ENCODE measurements around the gene TMEM215.

The TMEM215 gene

DNA sequence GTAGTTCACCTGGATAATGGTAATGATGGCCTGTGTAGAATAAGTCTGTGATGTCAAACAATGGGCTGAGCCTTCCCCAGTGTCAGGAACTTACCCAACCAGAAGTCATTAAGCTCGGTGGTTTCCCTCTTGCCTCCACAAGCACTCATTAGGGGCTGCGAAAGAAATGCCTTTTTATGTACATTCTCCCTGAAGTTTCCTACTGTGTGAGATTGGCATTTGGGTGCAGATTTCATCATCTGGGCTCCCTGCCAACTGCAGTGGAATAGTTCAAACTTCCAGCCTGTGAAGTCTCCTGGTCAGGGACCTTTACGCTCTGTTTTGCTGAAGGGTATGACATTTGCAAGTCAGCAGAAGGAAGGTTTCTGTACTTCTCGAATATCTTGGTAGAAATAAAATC, 41.6 kb upstream of the TMEM215 start:
- no peak for TF ChIP-seq OSR1 (CRISPR knock-in tag; IDR thresholded peaks at IDR 0.05)
- ATAC-seq = no peak

DNA sequence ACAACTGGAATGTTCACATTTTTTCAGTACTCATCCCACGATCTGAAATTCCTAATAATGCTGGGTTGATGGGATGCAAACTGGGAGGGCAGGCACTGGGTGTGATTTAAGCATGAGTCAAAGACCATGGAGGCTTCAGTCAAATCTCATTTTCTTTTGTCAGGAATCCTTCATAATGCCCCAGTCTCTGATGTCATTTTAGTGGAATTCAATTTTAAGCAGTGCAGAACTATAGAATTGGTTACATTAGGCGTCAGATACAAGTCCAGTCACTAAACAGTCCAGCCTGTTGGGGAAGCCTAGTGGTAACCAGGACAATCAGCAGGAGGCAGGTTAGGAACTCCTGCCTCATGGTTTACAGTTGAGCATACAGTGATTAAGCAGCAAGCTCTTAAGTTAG, 41.0 kb upstream of the TMEM215 start:
- no peak for ATAC-seq
- no peak for TF ChIP-seq ZNF565 (CRISPR knock-in tag; conservative IDR thresholded peaks at IDR 0.05; ENCODE audit: low read depth)
- TF ChIP-seq ZNF8 (CRISPR knock-in tag; IDR thresholded peaks at IDR 0.05) = no peak
- TF ChIP-seq CSDC2 (CRISPR knock-in tag; IDR thresholded peaks at IDR 0.05) = no peak
- no peak for TF ChIP-seq PPARA (CRISPR knock-in tag; IDR thresholded peaks at IDR 0.05; ENCODE audit: borderline replicate concordance)
- TF ChIP-seq, protein P1, sequence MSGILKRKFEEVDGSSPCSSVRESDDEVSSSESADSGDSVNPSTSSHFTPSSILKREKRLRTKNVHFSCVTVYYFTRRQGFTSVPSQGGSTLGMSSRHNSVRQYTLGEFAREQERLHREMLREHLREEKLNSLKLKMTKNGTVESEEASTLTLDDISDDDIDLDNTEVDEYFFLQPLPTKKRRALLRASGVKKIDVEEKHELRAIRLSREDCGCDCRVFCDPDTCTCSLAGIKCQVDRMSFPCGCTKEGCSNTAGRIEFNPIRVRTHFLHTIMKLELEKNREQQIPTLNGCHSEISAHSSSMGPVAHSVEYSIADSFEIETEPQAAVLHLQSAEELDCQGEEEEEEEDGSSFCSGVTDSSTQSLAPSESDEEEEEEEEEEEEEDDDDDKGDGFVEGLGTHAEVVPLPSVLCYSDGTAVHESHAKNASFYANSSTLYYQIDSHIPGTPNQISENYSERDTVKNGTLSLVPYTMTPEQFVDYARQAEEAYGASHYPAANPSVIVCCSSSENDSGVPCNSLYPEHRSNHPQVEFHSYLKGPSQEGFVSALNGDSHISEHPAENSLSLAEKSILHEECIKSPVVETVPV (CRISPR knock-in tag; IDR thresholded peaks at IDR 0.05) = no peak
- TF ChIP-seq, protein P2, sequence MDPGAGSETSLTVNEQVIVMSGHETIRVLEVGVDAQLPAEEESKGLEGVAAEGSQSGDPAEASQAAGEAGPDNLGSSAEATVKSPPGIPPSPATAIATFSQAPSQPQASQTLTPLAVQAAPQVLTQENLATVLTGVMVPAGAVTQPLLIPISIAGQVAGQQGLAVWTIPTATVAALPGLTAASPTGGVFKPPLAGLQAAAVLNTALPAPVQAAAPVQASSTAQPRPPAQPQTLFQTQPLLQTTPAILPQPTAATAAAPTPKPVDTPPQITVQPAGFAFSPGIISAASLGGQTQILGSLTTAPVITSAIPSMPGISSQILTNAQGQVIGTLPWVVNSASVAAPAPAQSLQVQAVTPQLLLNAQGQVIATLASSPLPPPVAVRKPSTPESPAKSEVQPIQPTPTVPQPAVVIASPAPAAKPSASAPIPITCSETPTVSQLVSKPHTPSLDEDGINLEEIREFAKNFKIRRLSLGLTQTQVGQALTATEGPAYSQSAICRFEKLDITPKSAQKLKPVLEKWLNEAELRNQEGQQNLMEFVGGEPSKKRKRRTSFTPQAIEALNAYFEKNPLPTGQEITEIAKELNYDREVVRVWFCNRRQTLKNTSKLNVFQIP (CRISPR knock-in tag; IDR thresholded peaks at IDR 0.05; ENCODE audit: borderline replicate concordance, low read depth) = no peak
- no peak for TF ChIP-seq ZFP3 (CRISPR knock-in tag; IDR thresholded peaks at IDR 0.05)
- no peak for TF ChIP-seq BACH2 (CRISPR knock-in tag; IDR thresholded peaks at IDR 0.05; ENCODE audit: borderline replicate concordance)
- no peak for TF ChIP-seq TOX (CRISPR knock-in tag; IDR thresholded peaks at IDR 0.05; ENCODE audit: borderline replicate concordance)
- TF ChIP-seq ISL1 (CRISPR knock-in tag; IDR thresholded peaks at IDR 0.05) = no peak
- TF ChIP-seq ARNTL (CRISPR knock-in tag; IDR thresholded peaks at IDR 0.05; ENCODE audit: borderline replicate concordance, low read depth) = no peak
- no peak for TF ChIP-seq ESRRG (CRISPR knock-in tag; IDR thresholded peaks at IDR 0.05)
- no peak for TF ChIP-seq RARB (CRISPR knock-in tag; IDR thresholded peaks at IDR 0.05)
- TF ChIP-seq TCF4 (CRISPR knock-in tag; IDR thresholded peaks at IDR 0.05; ENCODE audit: borderline replicate concordance) = no peak
- TF ChIP-seq OSR1 (CRISPR knock-in tag; IDR thresholded peaks at IDR 0.05) = no peak
- TF ChIP-seq, protein P3, sequence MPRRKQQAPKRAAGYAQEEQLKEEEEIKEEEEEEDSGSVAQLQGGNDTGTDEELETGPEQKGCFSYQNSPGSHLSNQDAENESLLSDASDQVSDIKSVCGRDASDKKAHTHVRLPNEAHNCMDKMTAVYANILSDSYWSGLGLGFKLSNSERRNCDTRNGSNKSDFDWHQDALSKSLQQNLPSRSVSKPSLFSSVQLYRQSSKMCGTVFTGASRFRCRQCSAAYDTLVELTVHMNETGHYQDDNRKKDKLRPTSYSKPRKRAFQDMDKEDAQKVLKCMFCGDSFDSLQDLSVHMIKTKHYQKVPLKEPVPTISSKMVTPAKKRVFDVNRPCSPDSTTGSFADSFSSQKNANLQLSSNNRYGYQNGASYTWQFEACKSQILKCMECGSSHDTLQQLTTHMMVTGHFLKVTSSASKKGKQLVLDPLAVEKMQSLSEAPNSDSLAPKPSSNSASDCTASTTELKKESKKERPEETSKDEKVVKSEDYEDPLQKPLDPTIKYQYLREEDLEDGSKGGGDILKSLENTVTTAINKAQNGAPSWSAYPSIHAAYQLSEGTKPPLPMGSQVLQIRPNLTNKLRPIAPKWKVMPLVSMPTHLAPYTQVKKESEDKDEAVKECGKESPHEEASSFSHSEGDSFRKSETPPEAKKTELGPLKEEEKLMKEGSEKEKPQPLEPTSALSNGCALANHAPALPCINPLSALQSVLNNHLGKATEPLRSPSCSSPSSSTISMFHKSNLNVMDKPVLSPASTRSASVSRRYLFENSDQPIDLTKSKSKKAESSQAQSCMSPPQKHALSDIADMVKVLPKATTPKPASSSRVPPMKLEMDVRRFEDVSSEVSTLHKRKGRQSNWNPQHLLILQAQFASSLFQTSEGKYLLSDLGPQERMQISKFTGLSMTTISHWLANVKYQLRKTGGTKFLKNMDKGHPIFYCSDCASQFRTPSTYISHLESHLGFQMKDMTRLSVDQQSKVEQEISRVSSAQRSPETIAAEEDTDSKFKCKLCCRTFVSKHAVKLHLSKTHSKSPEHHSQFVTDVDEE (CRISPR knock-in tag; IDR thresholded peaks at IDR 0.05) = no peak
- TF ChIP-seq SNAI2 (CRISPR knock-in tag; IDR thresholded peaks at IDR 0.05) = no peak

DNA sequence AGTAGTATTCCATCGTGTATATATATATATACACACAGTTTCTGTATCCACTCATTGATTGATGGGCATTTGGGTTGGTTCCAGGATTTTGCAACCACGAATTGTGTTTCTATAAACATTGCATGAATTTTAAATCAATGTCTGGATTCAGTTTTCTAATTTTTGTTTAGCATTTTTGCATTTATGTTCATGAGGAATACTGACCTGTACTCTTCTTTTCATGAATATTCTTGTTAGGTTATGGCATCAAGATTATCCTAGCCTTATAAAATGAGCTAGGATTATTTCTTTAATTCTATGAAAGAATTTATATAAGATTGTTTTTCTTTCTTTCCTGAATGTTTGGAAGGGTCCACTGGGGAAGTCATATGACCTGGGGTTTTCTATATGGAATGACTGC, 35.3 kb upstream of the TMEM215 start:
- no peak for TF ChIP-seq ZNF8 (CRISPR knock-in tag; IDR thresholded peaks at IDR 0.05)
- TF ChIP-seq ZNF70 (CRISPR knock-in tag; IDR thresholded peaks at IDR 0.05) = no peak
- TF ChIP-seq PPARA (CRISPR knock-in tag; IDR thresholded peaks at IDR 0.05; ENCODE audit: borderline replicate concordance) = no peak
- no peak for TF ChIP-seq GLIS3 (CRISPR knock-in tag; IDR thresholded peaks at IDR 0.05)
- TF ChIP-seq ZNF565 (CRISPR knock-in tag; conservative IDR thresholded peaks at IDR 0.05; ENCODE audit: low read depth) = no peak
- TF ChIP-seq, protein P4, sequence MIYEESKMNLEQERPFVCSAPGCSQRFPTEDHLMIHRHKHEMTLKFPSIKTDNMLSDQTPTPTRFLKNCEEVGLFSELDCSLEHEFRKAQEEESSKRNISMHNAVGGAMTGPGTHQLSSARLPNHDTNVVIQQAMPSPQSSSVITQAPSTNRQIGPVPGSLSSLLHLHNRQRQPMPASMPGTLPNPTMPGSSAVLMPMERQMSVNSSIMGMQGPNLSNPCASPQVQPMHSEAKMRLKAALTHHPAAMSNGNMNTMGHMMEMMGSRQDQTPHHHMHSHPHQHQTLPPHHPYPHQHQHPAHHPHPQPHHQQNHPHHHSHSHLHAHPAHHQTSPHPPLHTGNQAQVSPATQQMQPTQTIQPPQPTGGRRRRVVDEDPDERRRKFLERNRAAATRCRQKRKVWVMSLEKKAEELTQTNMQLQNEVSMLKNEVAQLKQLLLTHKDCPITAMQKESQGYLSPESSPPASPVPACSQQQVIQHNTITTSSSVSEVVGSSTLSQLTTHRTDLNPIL (CRISPR knock-in tag; IDR thresholded peaks at IDR 0.05; ENCODE audit: low read depth) = no peak
- TF ChIP-seq, protein P2 (CRISPR knock-in tag; IDR thresholded peaks at IDR 0.05; ENCODE audit: borderline replicate concordance, low read depth) = no peak
- TF ChIP-seq ZFP3 (CRISPR knock-in tag; IDR thresholded peaks at IDR 0.05) = no peak
- TF ChIP-seq TOX (CRISPR knock-in tag; IDR thresholded peaks at IDR 0.05; ENCODE audit: borderline replicate concordance) = no peak
- TF ChIP-seq BACH2 (CRISPR knock-in tag; IDR thresholded peaks at IDR 0.05; ENCODE audit: borderline replicate concordance) = no peak
- TF ChIP-seq CSDC2 (CRISPR knock-in tag; IDR thresholded peaks at IDR 0.05) = no peak
- no peak for TF ChIP-seq ARNTL (CRISPR knock-in tag; IDR thresholded peaks at IDR 0.05; ENCODE audit: borderline replicate concordance, low read depth)
- TF ChIP-seq, protein P3 (CRISPR knock-in tag; IDR thresholded peaks at IDR 0.05) = no peak
- TF ChIP-seq ISL1 (CRISPR knock-in tag; IDR thresholded peaks at IDR 0.05) = no peak
- no peak for TF ChIP-seq ZC3H10 (CRISPR knock-in tag; IDR thresholded peaks at IDR 0.05)
- TF ChIP-seq ESRRG (CRISPR knock-in tag; IDR thresholded peaks at IDR 0.05) = no peak
- TF ChIP-seq RARB (CRISPR knock-in tag; IDR thresholded peaks at IDR 0.05) = no peak
- TF ChIP-seq, protein P5, sequence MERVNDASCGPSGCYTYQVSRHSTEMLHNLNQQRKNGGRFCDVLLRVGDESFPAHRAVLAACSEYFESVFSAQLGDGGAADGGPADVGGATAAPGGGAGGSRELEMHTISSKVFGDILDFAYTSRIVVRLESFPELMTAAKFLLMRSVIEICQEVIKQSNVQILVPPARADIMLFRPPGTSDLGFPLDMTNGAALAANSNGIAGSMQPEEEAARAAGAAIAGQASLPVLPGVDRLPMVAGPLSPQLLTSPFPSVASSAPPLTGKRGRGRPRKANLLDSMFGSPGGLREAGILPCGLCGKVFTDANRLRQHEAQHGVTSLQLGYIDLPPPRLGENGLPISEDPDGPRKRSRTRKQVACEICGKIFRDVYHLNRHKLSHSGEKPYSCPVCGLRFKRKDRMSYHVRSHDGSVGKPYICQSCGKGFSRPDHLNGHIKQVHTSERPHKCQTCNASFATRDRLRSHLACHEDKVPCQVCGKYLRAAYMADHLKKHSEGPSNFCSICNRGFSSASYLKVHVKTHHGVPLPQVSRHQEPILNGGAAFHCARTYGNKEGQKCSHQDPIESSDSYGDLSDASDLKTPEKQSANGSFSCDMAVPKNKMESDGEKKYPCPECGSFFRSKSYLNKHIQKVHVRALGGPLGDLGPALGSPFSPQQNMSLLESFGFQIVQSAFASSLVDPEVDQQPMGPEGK (CRISPR knock-in tag; IDR thresholded peaks at IDR 0.05; ENCODE audit: borderline replicate concordance) = no peak
- TF ChIP-seq TCF4 (CRISPR knock-in tag; IDR thresholded peaks at IDR 0.05; ENCODE audit: borderline replicate concordance) = no peak
- no peak for ATAC-seq
